A673 (cell line): Measurements from ENCODE around the gene DMPK. TPM values are rescaled to one million over a fixed set of nuclear protein-coding genes. Genes with fewer than 3 reads are reported as not detected.
A peak's percentile ranks its signal among the peaks of the same experiment; 100 is the strongest.

Experiments
- BruUV-seq: library from RNA; stranded (reverse); fragments of 400-500 nt; replicated peaks from 2 replicates; lab custom pipeline; 2021; lab: Mats Ljungman, UMichigan
- CTCF ChIA-PET: fragments of 300-600 bp; sonication (Branson Sonifier 250); formaldehyde crosslinking; loops from one replicate; lab custom pipeline; 2022; ENCODE audit warnings: antibody characterized with exemption; lab: Charles Lee
- POLR2A ChIA-PET: fragments of 300-600 bp; sonication (Branson Sonifier 250); formaldehyde crosslinking; loops from one replicate; lab custom pipeline; 2022; ENCODE audit warnings: antibody characterized with exemption; ENCODE audit not compliant: low non-redundant PET; lab: Charles Lee
- DNase-seq: peaks from one replicate; pipeline ENCODE4 v3.0.0-alpha.2; 2015; ENCODE audit warnings: low spot score
- H3K27ac ChIP-seq: fragments of 200-600 bp; sonication (generic); 2 replicates; pipeline ENCODE4 v1.5.1; 2016; ENCODE audit warnings: mixed run types, low read depth, mild to moderate bottlenecking, mixed read lengths, antibody characterized with exemption, low read length; ENCODE audit not compliant: poor library complexity, severe bottlenecking
- H3K27me3 ChIP-seq: fragments of 200-600 bp; sonication (generic); replicated peaks from 2 replicates; pipeline ENCODE4 v1.6.1; 2017; ENCODE audit warnings: mixed run types, low read depth, mild to moderate bottlenecking, mixed read lengths, antibody characterized with exemption, low read length; ENCODE audit not compliant: insufficient read depth, poor library complexity
- H3K36me3 ChIP-seq: fragments of 200-600 bp; sonication (generic); 2 replicates; pipeline ENCODE4 v1.6.1; 2016; ENCODE audit warnings: mixed run types, mild to moderate bottlenecking, mixed read lengths, antibody characterized with exemption, low read length; ENCODE audit not compliant: insufficient read depth, poor library complexity, severe bottlenecking
- H3K4me1 ChIP-seq: fragments of 200-600 bp; sonication (generic); 2 replicates; pipeline ENCODE4 v1.6.1; 2017; ENCODE audit warnings: mixed run types, mild to moderate bottlenecking, mixed read lengths, antibody characterized with exemption, low read length; ENCODE audit not compliant: insufficient read depth, poor library complexity, severe bottlenecking
- H3K4me3 ChIP-seq: fragments of 200-600 bp; sonication (generic); 2 replicates; pipeline ENCODE4 v1.5.1; 2016; ENCODE audit warnings: low read depth, mixed run types, mild to moderate bottlenecking, mixed read lengths, low read length; ENCODE audit not compliant: poor library complexity, severe bottlenecking
- H3K9me3 ChIP-seq: fragments of 200-600 bp; sonication (generic); 2 replicates; pipeline ENCODE4 v1.6.1; 2016; ENCODE audit warnings: mixed run types, low read depth, mild to moderate bottlenecking, mixed read lengths, antibody characterized with exemption, low read length; ENCODE audit not compliant: poor library complexity, severe bottlenecking
- CTCF ChIP-seq: fragments of 300-800, 200-600 bp; sonication (generic); conservative IDR thresholded peaks from 2 replicates; pipeline ENCODE4 v1.5.1; 2017; ENCODE audit warnings: low read depth, mild to moderate bottlenecking, antibody characterized with exemption, low read length, moderate library complexity, mixed read lengths
- EZH2 ChIP-seq: fragments of 200-600 bp; sonication (generic); IDR thresholded peaks from 2 replicates; pipeline ENCODE4 v1.6.1; 2017; ENCODE audit warnings: borderline replicate concordance, low read depth, mild to moderate bottlenecking, mixed read lengths, antibody characterized with exemption, low read length; ENCODE audit not compliant: poor library complexity, severe bottlenecking
- intact Hi-C: fragments of 100-400 bp; cut with micrococcal nuclease; formaldehyde crosslinking; loops from one replicate; pipeline ENCODE4 v1.10.0; 2022; ENCODE audit not compliant: unreplicated experiment
- total RNA-seq: library from RNA; stranded (reverse); gene quantifications from 2 replicates; pipeline ENCODE4 v1.2.3, GENCODE V29; 2021

DMPK gene
- total RNA-seq, 1 experiment from 2014 or later, result 82.0 TPM

GRCh38 chr19:45791744-45792469, 9.6 kb upstream of the DMPK start:
- Histone ChIP-seq H3K36me3 (peaks cover 32% of the 10 kb centered on the region), H3K4me1 (peaks cover 6% of the 10 kb centered on the region), H3K27me3 (no peaks in the 10 kb centered on the region), H3K4me3 (peak overlapping the region; percentile 97), H3K27ac (peak overlapping the region; percentile 88), H3K9me3 (no peaks in the 10 kb centered on the region)
- no TSS peak for BruUV-seq
- ChIA-PET POLR2A (no interaction called here), CTCF (no interaction called here)
- no peak for DNase-seq
- intact Hi-C loops, result no loop called here
- no peak for TF ChIP-seq EZH2
- no peak for TF ChIP-seq CTCF

- POLR2A ChIA-PET, result no interaction called here
- no peak for DNase-seq
- Histone ChIP-seq H3K9me3 (no peaks in the 10 kb centered on the region), H3K27ac (no peak overlapping the region), H3K4me3 (peak overlapping the region; percentile 97), H3K27me3 (no peaks in the 10 kb centered on the region), H3K4me1 (peaks cover 6% of the 10 kb centered on the region), H3K36me3 (peaks cover 41% of the 10 kb centered on the region)
- BruUV-seq, result no TSS peak
- intact Hi-C loops, result no loop called here
- TF ChIP-seq EZH2 (no peak), CTCF (no peak)
- CTCF ChIA-PET, result no interaction called here
Measured at GRCh38 chr19:45790942-45791341, 8.7 kb upstream of the DMPK start.

- CTCF ChIA-PET, result interaction anchor here (0.5 to 0.6 kb wide), 2 partner anchors 28 to 58 kb away, joined by 3 read pairs; no protein-coding TSS in a partner anchor
- peaks cover 50% of the 10 kb centered on the region for H3K36me3 ChIP-seq
Measured at GRCh38 chr19:45789035-45789786, 6.9 kb upstream of the DMPK start.

More at GRCh38 chr19:45789035-45789786, 6.9 kb upstream of the DMPK start:
- BruUV-seq, result no TSS peak
- POLR2A ChIA-PET, result no interaction called here
- H3K27ac ChIP-seq, result no peak overlapping the region
- DNase-seq, result no peak
- intact Hi-C loops, result no loop called here
- no peaks in the 10 kb centered on the region for H3K27me3 ChIP-seq
- TF ChIP-seq EZH2, result no peak
- no peak for TF ChIP-seq CTCF
- H3K4me1 ChIP-seq, result peaks cover 6% of the 10 kb centered on the region
- H3K4me3 ChIP-seq, result no peak overlapping the region
- H3K9me3 ChIP-seq, result no peaks in the 10 kb centered on the region
